GM11168 (cell line): ENCODE measurements around the gene RNASEL.
"Not testable (repeated sequence)": the region's sequence is repeated elsewhere in the genome, so short reads cannot be mapped to it uniquely, and the experiment has no call there.

Source experiments
- in situ Hi-C: fragments of 300-500 bp; cut with MboI; formaldehyde crosslinking; loops from one replicate; pipeline ENCODE4 v1.12.0; 2022; ENCODE audit warnings: low sequenced_read_pairs; ENCODE audit not compliant: unreplicated experiment

Gene RNASEL

GRCh38 chr1:182567629-182568028, 21.4 kb downstream of the RNASEL start:
- in situ Hi-C loops, result no loop called here

GRCh38 chr1:182565537-182565936, 23.5 kb downstream of the RNASEL start:
- in situ Hi-C loops, result no loop called here

DNA sequence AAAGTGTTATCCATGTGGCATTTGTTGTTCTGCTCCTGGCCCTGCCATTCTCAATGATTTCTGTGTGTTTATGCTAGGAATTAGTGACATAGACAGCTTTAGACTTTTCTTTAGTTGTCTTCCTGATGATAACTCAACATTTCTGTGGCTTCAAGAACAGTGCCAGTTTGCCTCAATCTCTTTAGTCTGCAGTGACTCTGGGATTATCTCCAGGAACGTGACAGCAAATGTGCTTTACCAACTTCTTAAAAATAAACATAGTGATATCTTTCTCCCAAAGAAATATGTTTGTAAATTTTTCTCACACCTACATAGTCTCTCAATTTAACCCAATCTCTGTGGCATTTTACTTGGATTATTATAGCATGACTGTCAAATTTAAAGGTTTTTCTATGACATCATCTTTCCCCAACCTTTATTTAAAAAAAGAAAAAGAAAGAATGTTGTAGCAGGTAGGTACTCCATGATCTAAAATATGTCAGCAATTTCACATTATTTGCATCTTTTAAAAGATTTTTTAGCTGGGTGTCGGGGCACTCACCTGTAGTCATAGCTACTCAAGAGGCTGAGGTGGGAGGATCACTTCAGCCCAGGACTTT, 24.6 kb downstream of the RNASEL start:
- in situ Hi-C loops, result no loop called here

GRCh38 chr1:182563095-182563494, 26.0 kb downstream of the RNASEL start:
- in situ Hi-C loops, result no loop called here

- in situ Hi-C loops, result no loop called here
These were observed 27.6 kb downstream of the RNASEL start for GRCh38 chr1:182561456-182561855.

- in situ Hi-C loops, result no loop called here
These were observed 28.6 kb downstream of the RNASEL start for GRCh38 chr1:182560392-182560984.

DNA sequence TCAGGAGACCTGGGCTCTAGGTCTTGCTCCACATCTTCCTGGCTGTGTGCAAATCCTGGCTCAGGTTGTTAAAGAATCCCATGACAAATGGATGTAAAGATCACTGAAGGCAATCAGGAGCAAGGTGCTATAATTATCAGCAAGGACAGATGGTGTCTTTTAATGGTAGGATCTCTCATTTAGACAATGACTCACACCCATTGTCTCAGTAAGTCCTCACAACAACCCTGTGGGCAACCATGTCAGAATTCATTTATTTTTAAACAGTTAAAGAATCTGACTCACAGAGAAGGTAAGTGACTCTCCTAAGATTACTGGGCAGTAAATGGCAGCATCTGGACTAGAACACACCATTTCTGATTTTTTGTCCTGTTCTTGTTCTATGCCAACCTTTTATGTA, 32.8 kb downstream of the RNASEL start:
- in situ Hi-C loops, result no loop called here

GRCh38 chr1:182555493-182555892, 33.6 kb downstream of the RNASEL start:
- in situ Hi-C loops, result no loop called here

DNA sequence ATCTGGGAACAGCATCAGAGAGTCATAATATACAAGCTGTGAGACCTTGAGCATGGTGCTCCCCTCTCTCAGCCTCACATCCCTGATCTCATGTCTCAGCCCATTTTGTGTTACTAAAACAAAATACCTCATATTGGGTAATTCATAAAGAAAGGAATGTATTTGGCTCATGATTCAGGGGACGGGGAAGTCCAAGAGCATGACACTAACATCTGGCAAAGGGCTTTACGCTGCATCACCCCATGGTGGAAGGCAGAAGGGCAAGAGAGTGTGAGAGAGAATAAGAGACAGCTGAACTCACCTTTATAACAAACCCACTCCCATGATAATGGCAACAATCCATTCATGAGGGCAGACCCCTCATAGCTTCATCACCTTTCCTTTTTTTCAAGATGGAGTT, 36.5 kb downstream of the RNASEL start:
- in situ Hi-C loops, result no loop called here

DNA sequence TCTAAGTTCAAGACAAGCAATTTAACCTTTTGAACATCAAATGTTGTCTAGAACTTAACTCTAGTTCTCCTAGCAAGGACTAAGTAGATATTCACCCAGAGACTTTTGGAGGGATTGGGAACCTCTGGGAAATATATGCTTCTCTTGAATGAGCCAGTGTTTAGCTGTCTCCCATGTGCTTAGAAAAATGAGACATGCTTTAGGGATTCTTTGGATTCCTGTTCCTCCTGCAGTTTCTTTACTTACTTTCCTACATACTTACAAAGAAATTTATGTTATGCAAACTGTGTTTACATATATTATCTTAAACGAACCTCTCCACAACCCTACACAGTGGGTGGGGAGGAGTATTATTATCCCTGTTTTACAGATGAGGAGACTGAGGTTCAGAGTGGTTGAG, 39.2 kb downstream of the RNASEL start:
- in situ Hi-C loops, result no loop called here

- in situ Hi-C loops, result no loop called here
These were observed 39.7 kb downstream of the RNASEL start for GRCh38 chr1:182549346-182549745.

GRCh38 chr1:182533896-182534295, 55.2 kb downstream of the RNASEL start:
- in situ Hi-C loops, result no loop called here

DNA sequence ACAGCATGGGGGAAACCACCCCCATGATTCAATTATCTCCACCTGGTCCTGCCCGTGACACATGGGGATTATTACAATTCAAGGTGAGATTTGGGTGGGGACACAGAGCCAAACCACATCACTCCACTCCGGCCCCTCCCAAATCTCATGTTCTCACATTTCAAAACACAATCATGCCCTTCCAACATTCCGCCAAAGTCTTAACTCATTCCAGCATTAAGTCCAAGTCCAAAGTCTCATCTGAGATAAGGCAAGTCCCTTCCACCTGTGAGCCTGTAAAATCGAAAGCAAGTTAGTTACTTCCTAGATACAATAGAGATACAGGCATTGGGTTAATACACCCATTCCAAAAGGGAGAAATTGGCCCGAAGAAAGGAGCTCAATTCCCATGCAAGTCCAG, 60.9 kb downstream of the RNASEL start:
- in situ Hi-C loops, result not testable (repeated sequence)

DNA sequence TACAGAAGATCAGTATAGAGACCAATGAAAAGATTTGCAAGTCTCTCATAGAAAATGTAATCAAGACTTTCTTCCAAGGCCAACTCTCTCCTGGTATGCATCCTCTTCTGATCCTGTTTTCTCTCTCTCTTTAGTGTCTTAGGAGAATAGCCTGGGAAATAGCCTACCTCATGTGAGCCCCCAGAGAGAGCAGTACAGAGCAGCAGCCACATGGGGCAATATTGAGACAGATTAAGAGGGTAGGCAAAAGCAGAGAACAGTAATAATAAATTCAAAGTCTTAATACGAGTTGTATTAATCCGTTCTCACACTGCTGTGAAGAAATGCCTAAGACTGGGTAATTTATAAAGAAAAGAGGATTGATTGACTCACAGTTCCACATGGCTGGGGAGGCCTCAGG, 61.4 kb downstream of the RNASEL start:
- in situ Hi-C loops, result no loop called here

GRCh38 chr1:182525342-182525741, 63.7 kb downstream of the RNASEL start:
- in situ Hi-C loops, result no loop called here
